Tibial nerve (tissue), 4 donors: ENCODE data around the gene PGPEP1.

ENCODE experiments used
- CTCF ChIP-seq, 5 experiments: fragments of 200-600 bp in 3 of 5; fragments of 450-650 bp in 2 of 5; sonication (generic) in 3 of 5; IDR thresholded peaks; one replicate each; pipeline ENCODE4 v1.5.1; 2016 to 2019; ENCODE audit warnings: antibody characterized with exemption in 5 of 5, mild to moderate bottlenecking in 3 of 5, moderate library complexity in 2 of 5
- EP300 ChIP-seq, 2 donors: sonication (generic); formaldehyde crosslinking; IDR thresholded peaks; one replicate each; pipeline ENCODE4 v1.6.1; 2017; ENCODE audit warnings: antibody characterized with exemption in 2 of 2, mild to moderate bottlenecking in 1 of 2

DNA sequence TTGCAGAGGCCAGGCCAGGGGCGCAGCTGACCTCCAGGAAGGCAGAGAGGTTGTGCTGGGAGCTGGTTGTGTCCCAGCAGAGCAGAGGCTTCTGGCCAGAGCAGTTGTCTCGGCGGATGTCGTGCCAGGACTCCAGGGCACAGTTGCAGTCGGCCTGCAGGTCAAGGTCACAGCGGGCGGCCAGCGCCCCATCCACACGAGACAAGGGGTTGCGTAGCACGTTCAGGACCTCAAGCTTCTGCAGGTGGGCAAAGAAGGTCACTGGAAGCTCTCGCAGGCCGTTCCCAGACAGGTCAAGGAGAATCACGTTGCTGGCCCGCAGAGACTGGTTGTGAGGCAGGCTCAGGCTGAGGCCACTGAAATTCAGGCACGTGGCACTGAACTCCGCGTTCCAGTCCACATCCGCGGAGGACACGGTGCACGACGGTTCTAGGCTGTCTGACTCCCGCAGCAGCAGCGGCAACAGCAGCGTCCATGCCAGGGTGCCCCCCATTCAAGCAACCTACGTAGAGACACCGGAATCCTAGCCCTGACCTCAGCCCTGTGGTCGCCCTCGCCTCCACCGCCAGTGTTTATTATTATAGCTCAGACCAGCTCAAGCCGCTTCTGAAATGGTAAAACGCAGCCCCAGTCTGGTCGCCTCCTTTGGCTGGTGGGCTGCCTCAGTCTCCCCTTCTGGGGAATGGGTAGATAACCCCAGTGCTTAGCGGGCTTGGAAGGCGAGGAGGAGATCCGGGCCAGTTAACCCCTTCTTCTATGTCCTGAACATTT, 56.3 kb downstream of the PGPEP1 start:
- TF ChIP-seq CTCF (IDR thresholded peaks at IDR 0.05): no peak
- no peak for TF ChIP-seq EP300 (IDR thresholded peaks at IDR 0.05)
